Measurements from ENCODE around the gene CDC42SE2. TPM values are rescaled to one million over a fixed set of nuclear protein-coding genes. Genes with fewer than 3 reads are reported as not detected.

CDC42SE2 gene
- total and polyA plus RNA-seq, 2 donors from 2014 or later, result 24.8 to 90.7 TPM

- intact Hi-C loops (cut with DNase I), result no loop called here
- FAIRE-seq, result no peak
- DNase-seq, result no peak
- H3K27ac ChIP-seq (ENCODE audit: low read depth in 2 of 2, low read length in 2 of 2), result no peak overlapping the region
- peaks cover 3 to 16% (median 13%) of the 10 kb centered on the region in 3 donors for H3K36me3 ChIP-seq (ENCODE audit: control insufficient read depth in 2 of 3, insufficient read depth in 3 of 3, low read length in 3 of 3)
- H3K9ac ChIP-seq (ENCODE audit: low read length in 3 of 3), result no peak overlapping the region
- H3K4me1 ChIP-seq (ENCODE audit: control insufficient read depth in 2 of 3, insufficient read depth in 2 of 3, low read depth in 1 of 3, low read length in 3 of 3), result no peaks in the 10 kb centered on the region
- H3K4me3 ChIP-seq (ENCODE audit: low read length in 3 of 3), result no peak overlapping the region
- no peak for TF ChIP-seq CTCF (IDR thresholded peaks at IDR 0.05; ENCODE audit: borderline replicate concordance, extremely low read depth, insufficient read depth)
- H3K27me3 ChIP-seq (ENCODE audit: control insufficient read depth, insufficient read depth, low read length), result no peaks in the 10 kb centered on the region
- H3K9me3 ChIP-seq (ENCODE audit: control insufficient read depth in 2 of 3, insufficient read depth in 1 of 3, low read length in 3 of 3), result no peaks in the 10 kb centered on the region
These were observed 177.3 kb downstream of the CDC42SE2 start for GRCh38 chr5:131441184-131441583.

Other genes starting within 250 kb of the CDC42SE2 start
- gene HINT1, start 98.8 kb upstream of the CDC42SE2 start, total RNA-seq, result 220 TPM
- 583 TPM for gene HINT1, start 98.8 kb upstream of the CDC42SE2 start, polyA plus RNA-seq (ENCODE audit: insufficient read depth, low read depth, low replicate concordance)
- gene LYRM7, start 93.1 kb upstream of the CDC42SE2 start, total RNA-seq, result 7.2 TPM
- gene LYRM7, start 93.1 kb upstream of the CDC42SE2 start, polyA plus RNA-seq (ENCODE audit: insufficient read depth, low read depth, low replicate concordance), result 5.4 TPM

All from kidney (tissue), 14 donors.